Right atrium auricular region (tissue), 2 donors: ENCODE results near the gene KLK5. TPM values are rescaled to one million over a fixed set of nuclear protein-coding genes. Genes with fewer than 3 reads are reported as not detected.
"Not testable (repeated sequence)": the region's sequence is repeated elsewhere in the genome, so short reads cannot be mapped to it uniquely, and the experiment has no call there.

Source experiments
- DNase-seq: peaks from one replicate; pipeline ENCODE4 v3.0.0-alpha.2; 2019; ENCODE audit warnings: low spot score
- H3K27ac ChIP-seq, 2 donors: fragments of 200-600 bp; sonication (generic); 1 replicate in 1 of 2; 2 replicates in 1 of 2; pipeline ENCODE4 v1.5.1; 2016 to 2019
- H3K27me3 ChIP-seq, 2 donors: fragments of 200-600 bp; sonication (generic); one replicate each; pipeline versions ENCODE4 v1.5.1 to v1.6.0; 2017 to 2019
- H3K36me3 ChIP-seq: fragments of 200-600 bp; sonication (generic); one replicate; pipeline ENCODE4 v1.5.1; 2016
- H3K4me1 ChIP-seq, 2 donors: fragments of 200-600 bp; sonication (generic); one replicate each; pipeline versions ENCODE4 v1.5.1 to v1.6.0; 2017 to 2019
- H3K4me3 ChIP-seq, 2 donors: fragments of 200-600 bp; sonication (generic); 1 replicate in 1 of 2; 2 replicates in 1 of 2; pipeline ENCODE4 v1.5.1; 2017 to 2019; ENCODE audit warnings: mild to moderate bottlenecking in 1 of 2, moderate library complexity in 1 of 2
- H3K9me3 ChIP-seq, 2 donors: fragments of 200-600 bp; sonication (generic); one replicate each; pipeline ENCODE4 v1.5.1; 2019
- total RNA-seq, 2 donors: library from RNA; depleted of rRNA; stranded (reverse); fragments of >200 nt; gene quantifications; one replicate each; pipeline ENCODE4 v1.1.0, GENCODE V29; 2016
- TF ChIP-seq, protein P1 (sequence below), 2 donors: fragments of 200-600 bp; sonication (generic); IDR thresholded peaks; one replicate each; pipeline ENCODE4 v1.5.1; 2019; ENCODE audit warnings: antibody characterized with exemption in 2 of 2

The KLK5 gene
- total RNA-seq, 2 donors from 2014 or later, result 2.6 to 3.1 TPM

DNA sequence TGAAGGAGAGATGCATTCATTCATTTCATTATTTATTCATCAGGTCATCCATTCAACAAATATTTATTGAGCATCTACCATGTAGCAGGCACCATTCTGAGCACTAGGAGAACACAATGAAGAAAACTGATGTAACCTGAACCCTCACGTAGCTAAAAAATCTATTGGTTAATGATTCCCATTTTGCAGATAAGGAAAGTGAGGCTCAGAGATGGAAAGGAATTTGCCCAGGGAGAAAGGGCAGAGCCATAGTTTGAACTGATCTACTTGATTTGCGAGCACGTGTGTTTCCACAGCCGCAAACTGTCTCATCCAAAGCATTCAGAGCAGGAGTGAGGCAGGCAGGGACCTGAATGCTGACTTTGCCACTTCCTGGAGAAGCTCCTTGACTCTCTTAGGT, 45.8 kb upstream of the KLK5 start:
- H3K36me3 ChIP-seq, result no peaks in the 10 kb centered on the region
- H3K4me3 ChIP-seq, result no peak overlapping the region
- TF ChIP-seq, protein P1, sequence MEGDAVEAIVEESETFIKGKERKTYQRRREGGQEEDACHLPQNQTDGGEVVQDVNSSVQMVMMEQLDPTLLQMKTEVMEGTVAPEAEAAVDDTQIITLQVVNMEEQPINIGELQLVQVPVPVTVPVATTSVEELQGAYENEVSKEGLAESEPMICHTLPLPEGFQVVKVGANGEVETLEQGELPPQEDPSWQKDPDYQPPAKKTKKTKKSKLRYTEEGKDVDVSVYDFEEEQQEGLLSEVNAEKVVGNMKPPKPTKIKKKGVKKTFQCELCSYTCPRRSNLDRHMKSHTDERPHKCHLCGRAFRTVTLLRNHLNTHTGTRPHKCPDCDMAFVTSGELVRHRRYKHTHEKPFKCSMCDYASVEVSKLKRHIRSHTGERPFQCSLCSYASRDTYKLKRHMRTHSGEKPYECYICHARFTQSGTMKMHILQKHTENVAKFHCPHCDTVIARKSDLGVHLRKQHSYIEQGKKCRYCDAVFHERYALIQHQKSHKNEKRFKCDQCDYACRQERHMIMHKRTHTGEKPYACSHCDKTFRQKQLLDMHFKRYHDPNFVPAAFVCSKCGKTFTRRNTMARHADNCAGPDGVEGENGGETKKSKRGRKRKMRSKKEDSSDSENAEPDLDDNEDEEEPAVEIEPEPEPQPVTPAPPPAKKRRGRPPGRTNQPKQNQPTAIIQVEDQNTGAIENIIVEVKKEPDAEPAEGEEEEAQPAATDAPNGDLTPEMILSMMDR (IDR thresholded peaks at IDR 0.05), result no peak
- no peak overlapping the region for H3K27ac ChIP-seq
- H3K27me3 ChIP-seq, result peaks cover 0 to 11% of the 10 kb centered on the region in 2 donors
- no peaks in the 10 kb centered on the region for H3K9me3 ChIP-seq
- no peaks in the 10 kb centered on the region for H3K4me1 ChIP-seq
- DNase-seq, result no peak

GRCh38 chr19:50998061-50998460, 45.2 kb upstream of the KLK5 start:
- no peaks in the 10 kb centered on the region for H3K36me3 ChIP-seq
- no peak overlapping the region for H3K27ac ChIP-seq
- no peaks in the 10 kb centered on the region for H3K4me1 ChIP-seq
- H3K4me3 ChIP-seq, result no peak overlapping the region
- H3K27me3 ChIP-seq, result peaks cover 0 to 11% of the 10 kb centered on the region in 2 donors
- H3K9me3 ChIP-seq, result no peaks in the 10 kb centered on the region
- TF ChIP-seq, protein P1 (IDR thresholded peaks at IDR 0.05), result no peak
- DNase-seq, result no peak

DNA sequence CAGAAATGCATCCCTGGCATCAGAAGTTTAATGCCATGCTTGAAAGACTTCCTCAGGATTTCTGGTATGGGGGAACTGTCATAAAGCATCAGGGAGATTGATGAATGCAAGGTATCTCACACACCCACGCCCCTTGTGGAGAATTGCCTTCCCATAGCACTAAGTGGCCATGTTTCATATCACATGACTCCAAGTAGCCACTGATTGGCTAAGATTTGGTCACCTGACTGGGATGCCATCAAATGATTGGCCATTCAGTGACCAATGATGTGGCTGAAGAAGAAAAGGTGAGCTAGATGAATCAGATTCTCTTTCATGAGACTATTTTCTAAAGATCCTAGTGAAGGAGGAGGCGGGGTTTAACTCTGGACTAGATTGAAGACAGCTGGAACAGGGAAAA, 41.3 kb upstream of the KLK5 start:
- H3K9me3 ChIP-seq, result no peaks in the 10 kb centered on the region

GRCh38 chr19:50992666-50993035, 39.8 kb upstream of the KLK5 start:
- Histone ChIP-seq H3K9me3 (no peaks in the 10 kb centered on the region), H3K4me3 (no peak overlapping the region), H3K27me3 (no peaks in the 10 kb centered on the region), H3K36me3 (no peaks in the 10 kb centered on the region), H3K27ac (no peak overlapping the region), H3K4me1 (no peaks in the 10 kb centered on the region)
- TF ChIP-seq, protein P1 (IDR thresholded peaks at IDR 0.05), result no peak
- DNase-seq, result no peak

More for the DNA sequence above, 41.3 kb upstream of the KLK5 start:
- Histone ChIP-seq H3K36me3 (no peaks in the 10 kb centered on the region), H3K27me3 (no peaks in the 10 kb centered on the region), H3K4me3 (no peak overlapping the region), H3K4me1 (no peaks in the 10 kb centered on the region), H3K27ac (no peak overlapping the region)
- TF ChIP-seq, protein P1 (IDR thresholded peaks at IDR 0.05), result no peak
- DNase-seq, result no peak

DNA sequence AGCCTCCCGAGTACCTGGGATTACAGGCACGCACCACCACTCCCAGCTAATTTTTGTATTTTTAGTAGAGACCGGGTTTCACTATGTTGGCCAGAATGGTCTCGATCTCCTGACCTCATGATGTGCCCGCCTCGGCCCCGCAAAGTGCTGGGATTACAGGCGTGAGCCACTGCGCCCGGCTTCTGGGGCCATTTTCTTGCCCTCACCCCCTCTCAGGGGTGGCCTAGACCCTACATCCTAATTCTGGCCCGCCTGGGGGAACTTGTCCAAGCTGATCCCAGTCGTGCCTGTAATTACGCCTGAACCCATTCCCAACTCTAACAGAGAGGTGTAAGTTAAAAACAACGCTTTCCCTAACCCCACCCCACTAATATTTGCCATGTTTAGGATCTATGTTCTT, 31.6 kb upstream of the KLK5 start:
- not testable (repeated sequence) for H3K36me3 ChIP-seq, DNase-seq, H3K27me3 ChIP-seq, H3K9me3 ChIP-seq, H3K4me3 ChIP-seq, H3K27ac ChIP-seq, H3K4me1 ChIP-seq

GRCh38 chr19:50983625-50984292, 30.9 kb upstream of the KLK5 start, which contains the start of gene KLK7:
Gene KLK7, minus strand, starts transcription at chr19:50983917. Its CDS starts 1,518 bp downstream, at chr19:50982399.
- no peaks in the 10 kb centered on the region for H3K4me1 ChIP-seq
- no peaks in the 10 kb centered on the region for H3K36me3 ChIP-seq
- no peaks in the 10 kb centered on the region for H3K27me3 ChIP-seq
- no peak within 1 kb of the TSS for H3K4me3 ChIP-seq
- no peaks in the 10 kb centered on the region for H3K9me3 ChIP-seq
- H3K27ac ChIP-seq, result no peak within 1 kb of the TSS
- TF ChIP-seq, protein P1 (IDR thresholded peaks at IDR 0.05), result no peak
- DNase-seq, result no peak
